WI38 (cell line): ENCODE data around the gene ATG5.
A peak's percentile ranks its signal among the peaks of the same experiment; 100 is the strongest.

Experiments
- H3K4me3 ChIP-seq: 2 replicates; pipeline ENCODE4 v1.5.1; 2011; ENCODE audit warnings: low read depth, mild to moderate bottlenecking, control low read depth, low read length
- TF ChIP-seq, protein P1 (sequence below): IDR thresholded peaks from 2 replicates; pipeline ENCODE4 v1.5.1; 2012; ENCODE audit warnings: low read depth, mild to moderate bottlenecking, control low read depth, low read length

Gene ATG5

DNA sequence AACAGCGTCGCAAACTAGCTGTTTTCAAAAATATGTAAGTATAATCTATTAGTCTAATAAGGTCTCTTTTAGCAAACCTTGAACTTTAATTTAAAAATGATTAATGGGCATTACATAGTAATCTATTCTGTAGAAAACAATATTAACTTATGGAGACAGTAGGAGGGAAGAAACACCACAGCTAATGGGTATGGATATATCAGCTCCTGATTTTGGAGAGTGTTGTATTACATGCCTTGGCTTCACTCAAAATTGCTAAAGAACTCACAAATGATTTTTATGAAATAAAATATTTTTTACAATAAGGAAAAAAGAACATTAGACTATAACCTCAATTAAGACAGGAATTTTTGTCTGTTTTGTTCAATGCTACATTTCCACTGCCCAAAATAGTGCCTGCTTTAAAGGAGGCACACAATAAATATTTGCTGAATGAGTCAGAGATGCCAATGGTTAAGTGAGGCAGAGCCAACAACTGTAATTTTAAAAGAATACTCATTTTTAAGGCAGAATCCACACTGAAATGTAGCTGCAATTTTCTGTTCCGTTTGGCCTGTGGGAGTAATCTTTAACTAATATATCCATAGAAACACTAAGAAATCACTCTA lies 15.7 kb downstream of the ATG5 start:
- TF ChIP-seq, protein P1, sequence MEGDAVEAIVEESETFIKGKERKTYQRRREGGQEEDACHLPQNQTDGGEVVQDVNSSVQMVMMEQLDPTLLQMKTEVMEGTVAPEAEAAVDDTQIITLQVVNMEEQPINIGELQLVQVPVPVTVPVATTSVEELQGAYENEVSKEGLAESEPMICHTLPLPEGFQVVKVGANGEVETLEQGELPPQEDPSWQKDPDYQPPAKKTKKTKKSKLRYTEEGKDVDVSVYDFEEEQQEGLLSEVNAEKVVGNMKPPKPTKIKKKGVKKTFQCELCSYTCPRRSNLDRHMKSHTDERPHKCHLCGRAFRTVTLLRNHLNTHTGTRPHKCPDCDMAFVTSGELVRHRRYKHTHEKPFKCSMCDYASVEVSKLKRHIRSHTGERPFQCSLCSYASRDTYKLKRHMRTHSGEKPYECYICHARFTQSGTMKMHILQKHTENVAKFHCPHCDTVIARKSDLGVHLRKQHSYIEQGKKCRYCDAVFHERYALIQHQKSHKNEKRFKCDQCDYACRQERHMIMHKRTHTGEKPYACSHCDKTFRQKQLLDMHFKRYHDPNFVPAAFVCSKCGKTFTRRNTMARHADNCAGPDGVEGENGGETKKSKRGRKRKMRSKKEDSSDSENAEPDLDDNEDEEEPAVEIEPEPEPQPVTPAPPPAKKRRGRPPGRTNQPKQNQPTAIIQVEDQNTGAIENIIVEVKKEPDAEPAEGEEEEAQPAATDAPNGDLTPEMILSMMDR, result no peak
- no peak overlapping the region for H3K4me3 ChIP-seq

DNA sequence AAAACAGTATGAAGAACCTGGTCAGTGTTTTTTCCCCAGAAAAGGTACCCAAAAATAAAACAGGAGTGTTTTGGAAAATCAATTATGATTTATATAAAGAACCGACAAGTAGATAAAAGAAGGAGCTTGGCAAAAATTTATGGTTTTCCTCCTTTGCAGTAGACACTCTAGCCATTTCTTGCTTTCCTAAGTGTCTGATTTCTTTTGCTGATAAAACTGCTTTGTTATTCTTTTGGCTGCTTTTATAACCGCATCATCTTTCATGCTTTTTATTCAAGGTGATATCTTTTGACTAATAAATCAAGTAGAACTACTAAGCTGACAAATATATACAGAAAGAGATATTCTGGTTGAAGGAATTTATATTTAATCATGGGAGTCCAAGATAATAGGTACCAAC lies 16.6 kb downstream of the ATG5 start:
- TF ChIP-seq, protein P1, result no peak
- no peak overlapping the region for H3K4me3 ChIP-seq

DNA sequence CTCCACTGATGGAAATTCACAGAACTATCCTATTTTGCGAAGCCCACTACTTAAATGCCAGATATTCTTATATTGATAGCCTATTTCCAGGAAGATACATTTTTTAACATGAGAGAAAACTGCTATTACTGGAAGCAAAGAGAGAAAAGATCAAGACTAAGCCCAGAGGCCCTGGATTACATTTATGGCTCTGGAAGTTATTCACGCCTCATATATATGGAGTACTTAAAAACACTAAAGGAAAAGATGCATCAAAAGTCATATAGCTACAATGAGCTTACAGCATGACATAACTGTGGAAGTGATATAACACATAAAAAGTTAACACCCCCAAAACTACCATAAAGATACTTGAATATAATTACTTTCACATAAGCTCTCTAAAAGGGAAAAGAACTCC lies 19.8 kb downstream of the ATG5 start:
- H3K4me3 ChIP-seq, result no peak overlapping the region
- TF ChIP-seq, protein P1, result no peak

DNA sequence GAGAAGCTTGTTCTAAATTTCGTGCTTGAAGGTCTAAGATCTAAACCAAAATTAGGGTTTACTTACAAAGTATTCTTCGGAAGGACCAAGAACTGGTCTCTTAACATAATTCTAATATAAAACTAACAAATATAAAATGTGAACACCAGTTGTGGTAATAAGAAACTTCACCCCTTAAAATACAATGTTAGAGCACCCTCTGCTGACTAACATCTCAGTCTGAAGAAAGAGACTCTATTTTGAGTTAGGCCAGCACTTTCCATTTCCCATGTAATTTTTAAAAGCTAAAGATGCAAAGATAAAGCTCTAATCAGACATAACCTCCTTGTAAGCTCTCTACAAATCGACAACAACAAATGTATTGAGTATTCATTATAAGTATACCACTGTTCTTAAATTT lies 24.6 kb downstream of the ATG5 start:
- TF ChIP-seq, protein P1, result peak; percentile 13; the same call in 1 of the 2 replicates
- H3K4me3 ChIP-seq, result no peak overlapping the region

DNA sequence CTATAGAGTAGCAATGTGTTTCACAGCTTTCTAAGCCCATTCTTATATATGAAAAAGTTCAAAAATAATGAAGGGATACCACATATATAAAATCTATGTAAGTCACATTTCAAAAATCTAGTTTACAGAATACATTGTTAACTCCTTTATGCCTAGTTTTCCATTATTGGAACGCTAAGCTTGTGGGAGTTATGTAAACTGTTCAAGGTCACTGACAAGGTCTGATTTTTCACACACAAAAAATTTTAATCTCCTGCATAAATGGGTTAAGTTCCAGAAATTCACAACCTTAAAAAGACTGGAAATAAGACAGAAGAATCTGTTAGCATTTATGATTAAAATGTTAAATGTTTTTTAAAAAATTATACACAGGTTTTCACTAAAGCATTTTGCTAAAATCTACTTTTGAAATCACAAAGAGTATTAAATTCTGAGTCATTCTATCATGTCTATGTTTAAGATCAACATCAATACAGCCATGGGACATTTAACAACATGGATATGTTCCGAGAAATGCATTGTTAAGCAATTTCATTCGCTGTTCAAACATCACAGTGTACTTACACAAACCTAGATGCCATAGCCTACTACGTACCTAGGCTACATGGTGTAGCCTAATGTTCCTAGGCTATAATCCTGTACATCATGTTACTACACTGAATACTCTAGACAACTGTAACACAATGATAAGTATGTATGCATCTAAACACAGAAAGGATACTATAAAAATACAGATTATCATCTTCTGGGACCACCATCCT lies 25.4 kb downstream of the ATG5 start:
- TF ChIP-seq, protein P1, result no peak
- no peak overlapping the region for H3K4me3 ChIP-seq

DNA sequence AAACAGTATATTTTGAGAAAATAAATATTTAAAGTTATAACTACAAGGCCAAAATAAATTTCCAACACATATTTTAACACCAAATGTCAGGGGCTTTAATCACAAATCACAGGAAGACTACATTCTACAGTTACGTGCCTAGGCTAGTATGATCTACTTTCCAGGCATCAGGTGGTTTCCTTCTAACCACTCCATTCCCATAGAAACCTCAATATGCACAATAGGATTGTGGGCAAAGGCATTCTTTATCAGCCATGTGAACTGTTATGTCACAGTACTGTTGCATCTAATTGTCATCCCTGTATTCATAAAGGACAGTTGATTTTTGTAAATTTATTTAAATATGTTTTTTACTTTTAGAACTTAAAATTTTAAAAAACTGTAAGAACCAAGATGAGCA lies 32.4 kb downstream of the ATG5 start:
- TF ChIP-seq, protein P1, result no peak
- no peak overlapping the region for H3K4me3 ChIP-seq

DNA sequence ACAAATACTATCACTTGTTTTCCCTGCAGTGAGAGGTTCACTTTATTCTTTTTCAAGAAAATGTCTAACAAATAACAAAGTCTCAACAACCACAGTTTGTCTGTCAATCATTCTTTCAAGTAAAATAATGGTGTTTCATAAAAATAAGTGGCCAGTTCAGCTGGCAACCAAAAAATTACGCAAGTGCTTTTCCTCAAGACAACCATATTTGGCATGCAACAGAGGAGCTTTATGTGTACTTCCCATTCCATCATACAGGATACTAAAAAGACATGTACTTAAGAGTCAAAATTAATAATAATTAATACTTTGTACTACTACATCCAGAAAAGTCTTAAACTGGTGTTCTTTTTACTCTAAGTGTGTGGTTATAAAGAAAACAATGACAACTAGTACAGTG lies 34.6 kb downstream of the ATG5 start:
- H3K4me3 ChIP-seq, result no peak overlapping the region
- TF ChIP-seq, protein P1, result no peak
